AG04449 (cell line): ENCODE measurements around the gene MEN1.
A peak's percentile ranks its signal among the peaks of the same experiment; 100 is the strongest.

Source experiments
- CTCF ChIA-PET: fragments of 350-600 bp; formaldehyde crosslinking; extraction: SDS; loops from one replicate; lab custom pipeline; 2021; ENCODE audit warnings: antibody characterized with exemption; lab: Yijun Ruan, JAX
- POLR2A ChIA-PET: fragments of 400-600, 350-600 bp; formaldehyde crosslinking; extraction: SDS; loops from one replicate; lab custom pipeline; 2020; ENCODE audit warnings: antibody characterized with exemption, inconsistent platforms; lab: Yijun Ruan, JAX
- DNase-seq: peaks from one replicate; pipeline ENCODE4 v3.0.0-alpha.2; 2010; ENCODE audit warnings: low read depth, low spot score
- H3K4me3 ChIP-seq: 2 replicates; pipeline ENCODE4 v1.5.1; 2011; ENCODE audit warnings: low read depth, mild to moderate bottlenecking, control low read depth, low read length
- TF ChIP-seq, protein P1 (sequence below): IDR thresholded peaks from one replicate; pipeline ENCODE4 v1.5.1; 2011; ENCODE audit warnings: mild to moderate bottlenecking, moderate library complexity, low read length, control low read depth, inconsistent platforms; ENCODE audit not compliant: insufficient read depth; ENCODE audit errors: missing control alignments

MEN1 gene

GRCh38 chr11:64778473-64779298 is 31.7 kb downstream of the MEN1 start, which contains the start of gene SF1:
Gene SF1, minus strand, starts transcription at chr11:64778542. Its CDS starts 150 bp downstream, at chr11:64778392.
- peak within 1 kb of the TSS; percentile 93 for H3K4me3 ChIP-seq
- TF ChIP-seq, protein P1, sequence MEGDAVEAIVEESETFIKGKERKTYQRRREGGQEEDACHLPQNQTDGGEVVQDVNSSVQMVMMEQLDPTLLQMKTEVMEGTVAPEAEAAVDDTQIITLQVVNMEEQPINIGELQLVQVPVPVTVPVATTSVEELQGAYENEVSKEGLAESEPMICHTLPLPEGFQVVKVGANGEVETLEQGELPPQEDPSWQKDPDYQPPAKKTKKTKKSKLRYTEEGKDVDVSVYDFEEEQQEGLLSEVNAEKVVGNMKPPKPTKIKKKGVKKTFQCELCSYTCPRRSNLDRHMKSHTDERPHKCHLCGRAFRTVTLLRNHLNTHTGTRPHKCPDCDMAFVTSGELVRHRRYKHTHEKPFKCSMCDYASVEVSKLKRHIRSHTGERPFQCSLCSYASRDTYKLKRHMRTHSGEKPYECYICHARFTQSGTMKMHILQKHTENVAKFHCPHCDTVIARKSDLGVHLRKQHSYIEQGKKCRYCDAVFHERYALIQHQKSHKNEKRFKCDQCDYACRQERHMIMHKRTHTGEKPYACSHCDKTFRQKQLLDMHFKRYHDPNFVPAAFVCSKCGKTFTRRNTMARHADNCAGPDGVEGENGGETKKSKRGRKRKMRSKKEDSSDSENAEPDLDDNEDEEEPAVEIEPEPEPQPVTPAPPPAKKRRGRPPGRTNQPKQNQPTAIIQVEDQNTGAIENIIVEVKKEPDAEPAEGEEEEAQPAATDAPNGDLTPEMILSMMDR, result no peak
- CTCF ChIA-PET, result interaction anchor here (0.7 to 4.2 kb wide), 6 partner anchors 10 to 115 kb away, joined by 3 to 29 read pairs (median 4); no protein-coding TSS in a partner anchor
- peak; percentile 97 for DNase-seq
- POLR2A ChIA-PET, result interaction anchor here (0.6 to 1.1 kb wide), 10 partner anchors 18 to 533 kb away, joined by 3 to 7 read pairs (median 3); partner anchors contain the start of genes PYGM and SAC3D1

GRCh38 chr11:64778223-64778472 is 32.2 kb downstream of the MEN1 start:
- TF ChIP-seq, protein P1, result no peak
- CTCF ChIA-PET, result interaction anchor here (1.0 to 4.2 kb wide), 3 partner anchors 10 to 104 kb away, joined by 4 to 29 read pairs (median 11); no protein-coding TSS in a partner anchor
- H3K4me3 ChIP-seq, result peak overlapping the region; percentile 93
- no peak for DNase-seq
- POLR2A ChIA-PET, result interaction anchor here (0.9 to 1.1 kb wide), 5 partner anchors 17 to 263 kb away, joined by 3 to 7 read pairs (median 4); partner anchors contain the start of gene SAC3D1

DNA sequence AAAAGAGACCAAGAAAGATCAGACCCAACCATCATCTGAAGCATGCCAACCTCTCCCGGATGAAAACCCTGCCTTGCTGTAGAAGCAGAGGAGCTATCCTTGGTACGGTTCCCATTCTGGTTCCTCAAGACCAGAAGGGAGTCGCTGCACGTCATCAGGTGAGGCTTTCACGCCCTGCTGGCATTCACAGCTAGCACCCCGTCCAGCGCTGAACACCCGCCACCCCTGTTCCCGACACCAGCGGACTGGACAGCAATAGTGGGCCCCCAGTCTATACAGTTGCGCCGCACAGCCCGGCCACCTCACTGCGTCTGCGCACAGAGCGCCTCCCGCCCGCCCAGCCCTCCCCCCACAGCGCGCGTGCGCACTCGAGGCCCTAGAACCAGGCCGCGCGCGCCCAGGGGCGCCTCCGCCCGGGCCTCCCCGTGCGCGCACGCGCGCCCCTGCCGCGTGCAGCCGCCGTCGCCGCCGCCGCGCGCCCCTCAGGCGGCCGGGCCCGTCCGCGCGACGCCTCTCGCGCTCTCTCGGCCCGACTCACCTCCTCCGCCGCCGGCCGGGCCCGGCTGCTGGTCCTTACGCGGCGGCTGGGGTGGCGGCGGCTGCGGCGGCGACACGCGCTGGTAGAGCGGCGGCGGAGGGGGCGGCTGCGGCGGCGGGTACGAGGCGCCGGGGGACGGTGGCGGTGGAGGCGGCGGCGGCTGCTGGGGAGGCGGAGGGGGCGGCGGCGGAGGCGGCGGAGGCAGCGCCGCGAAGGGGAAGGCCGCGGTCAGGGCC is 32.7 kb downstream of the MEN1 start:
- H3K4me3 ChIP-seq, result peak overlapping the region; percentile 93
- ChIA-PET POLR2A (interaction anchor here (0.6 to 1.1 kb wide), 2 partner anchors 23 to 98 kb away, joined by 3 to 4 read pairs; no protein-coding TSS in a partner anchor), CTCF (interaction anchor here (1.0 to 6.5 kb wide), 3 partner anchors 9 to 126 kb away, joined by 3 to 34 read pairs (median 29); no protein-coding TSS in a partner anchor)
- DNase-seq, result peak; percentile 31
- TF ChIP-seq, protein P1, result no peak

DNA sequence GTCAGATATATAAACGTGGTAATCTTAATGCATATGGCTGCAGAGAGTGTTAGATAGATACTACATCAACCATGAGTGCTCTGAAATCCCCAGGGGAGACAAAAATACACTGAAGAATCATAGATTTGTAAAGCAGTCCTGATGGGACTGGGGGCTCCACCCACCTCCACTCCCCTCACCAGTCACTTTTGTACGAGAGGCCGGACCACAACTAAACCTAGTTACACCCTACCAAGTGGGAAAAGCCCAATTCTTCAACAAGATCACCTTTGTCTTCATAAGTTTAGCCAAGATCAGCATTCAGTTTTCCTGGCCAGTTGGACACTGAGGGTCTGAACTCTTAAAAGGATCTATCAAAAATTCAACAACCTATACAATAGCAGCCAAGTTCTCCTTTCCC is 33.5 kb downstream of the MEN1 start:
- H3K4me3 ChIP-seq, result peak overlapping the region; percentile 93
- no peak for DNase-seq
- ChIA-PET POLR2A (interaction anchor here (0.6 kb wide), 1 partner anchor 99 kb away, joined by 3 read pairs; no protein-coding TSS in a partner anchor), CTCF (interaction anchor here (1.0 to 6.5 kb wide), 4 partner anchors 9 to 125 kb away, joined by 3 to 34 read pairs (median 16); no protein-coding TSS in a partner anchor)
- TF ChIP-seq, protein P1, result no peak

DNA sequence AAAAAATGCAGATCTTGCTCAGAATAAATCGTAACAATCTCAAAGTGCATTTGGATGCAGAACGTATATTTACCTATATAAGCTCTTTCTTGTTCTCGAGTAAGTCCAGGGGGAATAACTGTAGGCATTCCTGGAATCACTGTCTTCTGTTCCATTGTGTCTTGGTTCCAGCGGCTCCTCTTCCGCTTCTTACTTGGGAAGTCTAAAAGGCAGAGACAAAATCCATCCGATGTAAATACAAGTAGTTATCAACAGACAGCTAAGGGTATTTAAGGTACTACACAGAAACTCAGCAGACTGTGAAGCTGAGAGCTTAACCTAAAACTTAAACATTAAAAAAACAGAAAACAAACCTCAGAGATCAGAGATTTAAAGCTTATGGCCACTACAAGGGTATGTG is 33.9 kb downstream of the MEN1 start:
- ChIA-PET CTCF (interaction anchor here (0.6 to 6.5 kb wide), 4 partner anchors 8 to 327 kb away, joined by 3 to 34 read pairs (median 16); no protein-coding TSS in a partner anchor), POLR2A (no interaction called here)
- DNase-seq, result no peak
- TF ChIP-seq, protein P1, result no peak
- H3K4me3 ChIP-seq, result peak overlapping the region; percentile 93
